Coronary artery (tissue), 2 donors: ENCODE measurements around the gene NFXL1.

Experiments used
- DNase-seq: peaks from one replicate; pipeline ENCODE4 v3.0.0-alpha.2; 2017; ENCODE audit warnings: low spot score
- H3K27ac ChIP-seq, 2 donors: fragments of 200-600 bp; sonication (generic); one replicate each; pipeline ENCODE4 v1.5.1; 2016 to 2019
- H3K4me3 ChIP-seq: fragments of 200-600 bp; sonication (generic); 2 replicates; pipeline ENCODE4 v1.5.1; 2016; ENCODE audit warnings: mild to moderate bottlenecking, moderate library complexity
- CTCF ChIP-seq: fragments of 200-600 bp; sonication (generic); IDR thresholded peaks from one replicate; pipeline ENCODE4 v1.5.1; 2019; ENCODE audit warnings: antibody characterized with exemption

Gene NFXL1

GRCh38 chr4:47835494-47835893, 78.9 kb downstream of the NFXL1 start:
- H3K27ac ChIP-seq = no peak overlapping the region
- no peak overlapping the region for H3K4me3 ChIP-seq
- no peak for TF ChIP-seq CTCF
- no peak for DNase-seq

GRCh38 chr4:47831026-47831679, 83.2 kb downstream of the NFXL1 start:
- Histone ChIP-seq H3K4me3 (no peak overlapping the region), H3K27ac (no peak overlapping the region)
- DNase-seq = no peak
- no peak for TF ChIP-seq CTCF

- Histone ChIP-seq H3K4me3 (no peak overlapping the region), H3K27ac (no peak overlapping the region)
- TF ChIP-seq CTCF = no peak
- no peak for DNase-seq
Observed at GRCh38 chr4:47830265-47831025, 83.9 kb downstream of the NFXL1 start.

DNA sequence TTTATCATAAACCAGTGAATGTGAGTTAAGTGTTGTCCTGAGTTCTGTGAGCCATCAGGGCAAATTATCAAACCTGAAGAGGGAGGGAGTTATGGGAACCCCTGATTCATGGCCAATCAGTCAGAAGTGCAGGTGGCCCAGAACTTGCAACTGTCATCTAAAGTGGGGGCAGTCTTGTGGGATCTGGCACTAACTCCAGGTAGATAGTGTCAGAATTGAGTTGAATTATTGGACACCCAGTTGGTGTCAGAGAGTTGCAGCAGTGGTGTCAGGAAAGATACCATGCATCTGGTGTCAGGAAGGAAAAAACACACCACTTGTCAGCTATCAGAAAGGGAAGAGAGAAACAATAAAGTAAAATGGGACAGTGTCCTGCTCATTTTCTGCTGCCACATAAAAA, 84.9 kb downstream of the NFXL1 start:
- H3K4me3 ChIP-seq = no peak overlapping the region
- no peak for DNase-seq
- H3K27ac ChIP-seq = no peak overlapping the region
- TF ChIP-seq CTCF = no peak

DNA sequence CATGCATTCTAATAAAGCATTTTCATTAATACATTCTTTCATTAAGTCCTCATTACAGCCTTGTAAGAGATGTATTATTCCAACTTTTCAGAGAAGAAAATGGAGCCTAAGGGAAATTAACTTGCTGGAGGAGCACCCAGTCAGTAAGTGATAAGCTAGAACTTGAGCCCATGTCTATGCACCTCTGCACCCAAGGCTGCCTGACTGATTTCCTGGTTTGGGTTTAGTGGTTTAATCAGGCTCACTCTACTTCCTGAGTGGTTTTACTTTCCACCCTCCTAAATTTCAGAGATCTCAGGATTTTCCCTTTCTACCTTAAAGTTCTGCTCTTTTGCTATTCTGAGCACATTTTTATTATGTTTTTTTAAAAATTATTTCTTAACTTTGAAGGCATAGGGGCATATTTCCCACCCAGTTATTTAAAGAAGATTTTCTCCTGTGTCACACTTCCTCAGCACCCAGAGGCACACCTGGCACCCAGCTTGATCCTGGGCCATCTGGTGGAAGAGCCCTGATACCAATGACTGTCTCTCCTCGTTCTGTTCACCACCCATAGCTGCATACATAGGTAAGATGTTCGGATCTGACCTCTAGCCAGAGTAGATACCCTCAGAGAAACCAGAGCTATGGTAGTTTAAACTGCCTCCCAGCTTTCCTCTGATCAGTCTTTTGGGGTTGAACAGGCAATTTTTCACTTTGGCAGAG, 86.9 kb downstream of the NFXL1 start:
- DNase-seq = no peak
- no peak overlapping the region for H3K27ac ChIP-seq
- no peak overlapping the region for H3K4me3 ChIP-seq
- TF ChIP-seq CTCF = no peak

DNA sequence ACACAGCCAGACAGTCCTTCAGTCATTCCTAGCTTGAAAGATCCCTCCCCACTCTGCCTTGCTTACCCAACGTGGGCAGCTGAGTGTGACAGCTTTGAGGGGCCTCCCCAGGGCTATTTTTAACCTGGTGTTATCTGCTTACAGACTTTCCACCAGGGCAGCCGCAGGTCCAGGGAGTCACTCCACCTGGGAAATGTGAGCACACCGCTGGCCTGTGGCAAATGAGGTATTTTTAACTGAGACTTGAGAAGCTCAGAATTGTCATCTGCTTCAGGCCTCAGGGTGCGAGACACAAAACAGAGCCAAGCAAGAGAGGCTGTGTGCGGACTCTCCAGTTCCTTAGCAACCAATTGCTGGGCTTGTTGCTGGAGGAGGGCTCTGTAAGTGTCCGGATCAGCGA, 89.5 kb downstream of the NFXL1 start:
- no peak for TF ChIP-seq CTCF
- no peak overlapping the region for H3K27ac ChIP-seq
- DNase-seq = no peak
- no peak overlapping the region for H3K4me3 ChIP-seq
